ENCODE measurements around the gene SEC24D.

Gene SEC24D

DNA sequence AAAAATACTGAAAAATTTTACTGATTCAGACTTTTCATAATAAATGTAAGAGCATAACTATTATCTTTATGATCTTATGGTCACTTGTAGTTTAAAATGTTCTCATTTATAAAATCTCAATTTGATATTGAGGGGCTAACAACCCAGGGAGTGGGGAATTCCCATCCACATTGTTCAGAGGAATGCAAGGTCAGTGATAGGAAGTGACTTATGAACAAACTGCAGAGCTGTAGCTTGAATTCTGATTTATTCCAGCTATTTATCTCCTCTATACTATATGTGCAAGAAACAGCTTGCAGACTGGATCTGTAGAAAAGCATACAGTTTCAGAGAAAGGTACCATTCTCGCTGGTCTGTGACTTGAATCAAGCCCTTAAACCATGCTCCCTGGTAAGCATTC is 61.6 kb downstream of the SEC24D start:
- DNase-seq (ENCODE audit: low read depth in 2 of 2): no peak

- no peak for DNase-seq (ENCODE audit: low read depth in 2 of 2)
These were observed 62.5 kb downstream of the SEC24D start for GRCh38 chr4:118773429-118773792.

DNA sequence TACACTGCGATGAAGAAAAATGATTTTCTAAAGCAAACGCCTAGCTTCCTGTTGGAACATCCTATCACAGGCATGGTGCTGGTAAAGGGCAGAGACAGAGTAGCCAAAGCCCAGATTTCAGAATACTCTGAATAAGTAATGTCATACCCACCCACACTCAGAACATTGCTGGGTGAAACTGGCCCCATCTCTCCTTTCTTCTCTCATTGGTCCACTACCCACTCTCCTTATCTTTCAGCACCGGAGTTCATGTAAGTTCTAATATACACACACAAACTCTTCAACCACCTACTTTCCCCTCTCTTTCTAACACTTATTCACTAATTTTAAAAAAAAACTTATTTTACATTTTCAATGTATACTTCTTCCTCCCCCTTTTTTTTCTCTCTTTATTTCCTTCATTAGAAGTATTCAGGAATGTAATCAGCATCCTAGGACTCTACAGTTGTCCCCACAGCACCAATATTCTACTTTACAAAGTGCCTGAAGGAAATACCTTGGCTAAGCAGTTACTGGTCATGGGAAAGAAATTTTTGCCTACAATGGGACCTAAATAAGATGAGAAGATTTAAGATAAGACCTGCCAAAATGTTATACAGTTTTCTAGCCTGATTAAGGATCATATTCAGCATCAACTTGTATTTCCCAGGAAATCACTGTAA is 63.0 kb downstream of the SEC24D start:
- no peak for DNase-seq (ENCODE audit: low read depth in 2 of 2)

DNA sequence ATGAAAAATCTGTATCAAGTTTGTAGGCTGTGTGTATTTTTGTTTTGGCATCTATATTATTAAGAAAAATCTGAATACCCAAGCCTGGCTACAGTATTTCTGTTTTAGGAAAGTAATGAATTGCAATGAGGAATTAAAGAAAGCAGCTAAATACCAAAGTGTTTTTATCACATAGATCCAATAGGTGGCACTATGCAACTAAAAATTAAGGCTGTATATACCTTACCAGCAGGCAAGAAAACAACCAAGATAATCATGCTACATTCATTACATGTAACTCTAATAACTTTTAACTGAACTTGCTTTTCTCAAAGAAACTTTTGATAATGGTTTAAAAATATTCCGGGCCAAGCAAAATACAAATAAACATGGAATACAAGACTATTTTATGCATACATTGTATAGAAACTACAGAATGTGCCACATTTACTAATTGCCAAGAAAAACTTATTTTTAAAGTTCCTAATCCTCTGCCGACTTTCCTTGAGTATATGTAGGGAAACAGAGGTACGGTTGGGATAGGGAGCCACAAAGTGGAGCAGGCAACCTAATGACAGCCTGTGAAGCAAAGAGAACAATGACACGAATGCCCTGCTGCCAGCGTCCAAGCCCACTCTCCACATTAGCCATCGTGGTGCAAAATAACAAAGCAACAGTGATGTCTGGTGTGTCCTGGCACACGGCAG is 63.7 kb downstream of the SEC24D start:
- no peak for DNase-seq (ENCODE audit: low read depth in 2 of 2)

DNA sequence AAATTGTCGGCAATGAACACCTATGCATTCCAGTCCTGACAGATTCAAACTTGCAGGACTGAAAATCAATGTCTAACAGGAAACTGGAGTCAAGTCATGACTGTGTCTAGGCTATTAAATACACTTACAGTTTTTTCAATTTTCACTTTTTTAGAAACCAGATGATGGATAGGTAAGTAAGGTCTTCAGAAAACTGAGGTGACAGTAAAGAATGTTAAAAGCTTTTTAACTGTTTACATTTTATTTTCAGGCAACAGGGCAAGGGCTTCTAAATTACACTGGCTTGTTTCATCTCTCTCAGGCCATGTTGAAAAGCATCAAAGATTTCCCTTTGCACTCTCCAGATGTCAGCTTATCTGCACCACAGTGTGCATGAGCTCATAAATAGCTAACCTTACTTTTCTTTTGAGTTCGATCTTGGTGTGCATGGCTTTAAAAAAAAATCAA is 65.2 kb downstream of the SEC24D start:
- DNase-seq (ENCODE audit: low read depth in 2 of 2): no peak

DNA sequence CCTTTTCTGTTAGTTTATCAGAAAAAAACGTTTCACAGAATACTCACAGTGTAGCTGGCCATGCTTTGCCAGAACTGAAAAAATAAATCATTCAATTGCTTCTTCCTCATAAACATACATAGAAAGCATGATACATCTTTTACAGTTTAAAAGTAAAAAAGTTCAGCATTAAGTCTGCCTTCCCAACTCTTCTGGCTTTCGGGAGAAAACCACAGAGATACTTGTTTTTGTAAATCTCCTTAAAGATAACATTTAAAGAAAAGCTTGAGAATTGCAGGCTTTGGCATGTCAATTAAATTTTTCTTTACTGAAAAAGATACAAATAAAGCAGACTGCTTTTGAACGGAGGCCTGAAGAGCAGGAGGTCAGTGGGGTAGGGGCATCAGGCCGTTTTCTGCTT is 66.8 kb downstream of the SEC24D start:
- DNase-seq (ENCODE audit: low read depth in 2 of 2): no peak

- DNase-seq (ENCODE audit: low read depth in 2 of 2): no peak
These were observed 68.8 kb downstream of the SEC24D start for GRCh38 chr4:118767109-118767508.

- DNase-seq (ENCODE audit: low read depth in 2 of 2): no peak
These were observed 70.5 kb downstream of the SEC24D start for GRCh38 chr4:118765399-118765798.

GRCh38 chr4:118762730-118763477 is 73.0 kb downstream of the SEC24D start:
- DNase-seq (ENCODE audit: low read depth in 2 of 2): no peak

DNA sequence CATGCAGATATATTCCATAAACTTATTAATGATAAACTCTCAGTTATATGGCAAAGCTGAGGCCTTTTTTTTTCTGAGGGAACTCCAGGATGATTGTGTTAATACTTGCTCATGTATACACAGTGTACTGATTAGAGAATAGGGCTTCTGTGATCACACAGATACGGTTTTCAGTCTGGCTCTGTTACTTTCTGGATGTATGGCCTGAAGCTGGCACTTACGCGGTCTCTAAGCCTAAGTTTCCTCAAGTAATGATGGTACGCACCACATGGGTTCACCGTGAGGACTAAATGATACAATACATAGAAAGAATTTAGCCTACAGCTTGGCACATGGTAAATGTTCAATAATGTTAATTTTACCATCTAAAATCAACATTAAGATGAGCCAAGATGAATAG is 73.8 kb downstream of the SEC24D start:
- DNase-seq (ENCODE audit: low read depth in 2 of 2): no peak

DNA sequence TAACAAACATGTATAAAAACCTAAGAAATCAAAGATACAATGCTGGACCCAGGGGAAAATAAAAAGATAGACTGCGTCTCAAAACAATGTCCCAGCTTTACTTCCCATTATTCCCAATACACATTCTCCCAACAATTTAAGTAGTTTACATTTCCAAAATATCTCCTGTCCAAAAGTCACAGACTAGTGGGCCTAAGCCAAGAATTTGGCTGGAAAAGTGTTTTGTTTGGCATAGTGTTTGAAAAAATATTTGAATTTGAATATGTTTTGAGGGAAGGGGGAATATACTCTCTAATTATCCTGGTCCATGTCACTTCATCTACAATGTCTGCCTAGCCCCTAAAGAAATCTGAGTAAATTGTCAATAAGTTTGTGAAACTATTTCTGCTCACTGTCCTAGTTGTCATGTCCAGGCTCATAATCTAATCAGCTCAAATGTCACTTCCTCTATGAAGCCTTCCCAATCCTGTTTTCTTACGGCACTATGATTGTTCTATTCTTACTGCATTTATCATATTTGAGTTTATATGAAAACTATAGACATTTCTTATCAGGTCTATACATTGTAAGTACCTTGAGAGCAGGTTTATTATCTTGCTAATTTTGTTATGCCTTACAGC is 74.4 kb downstream of the SEC24D start:
- no peak for DNase-seq (ENCODE audit: low read depth in 2 of 2)

DNA sequence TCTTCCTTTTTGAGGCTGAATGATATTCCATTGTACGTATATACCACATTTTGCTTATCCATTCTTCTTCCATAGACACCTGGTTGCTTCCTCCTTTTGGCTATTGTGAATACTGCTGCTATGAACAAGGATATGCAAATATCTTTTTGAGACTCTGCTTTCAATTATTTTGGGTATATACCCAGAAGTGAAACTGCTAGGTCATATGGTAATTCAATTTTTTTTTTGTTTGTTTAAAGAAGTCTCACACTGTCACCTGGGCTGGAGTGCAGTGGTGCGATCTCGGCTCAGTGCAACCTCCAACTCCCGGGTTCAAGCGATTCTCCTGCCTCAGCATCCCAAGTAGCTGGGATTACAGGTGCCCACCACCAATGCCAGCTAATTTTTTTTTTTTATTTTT is 75.4 kb downstream of the SEC24D start:
- no peak for DNase-seq (ENCODE audit: low read depth in 2 of 2)

- no peak for DNase-seq (ENCODE audit: low read depth in 2 of 2)
These were observed 75.8 kb downstream of the SEC24D start for GRCh38 chr4:118760092-118760491.

GRCh38 chr4:118759481-118759880 is 76.4 kb downstream of the SEC24D start:
- no peak for DNase-seq (ENCODE audit: low read depth in 2 of 2)

GRCh38 chr4:118758293-118758692 is 77.6 kb downstream of the SEC24D start:
- DNase-seq (ENCODE audit: low read depth in 2 of 2): no peak

- DNase-seq (ENCODE audit: low read depth in 2 of 2): no peak
These were observed 78.1 kb downstream of the SEC24D start for GRCh38 chr4:118757761-118758251.

- no peak for DNase-seq (ENCODE audit: low read depth in 2 of 2)
These were observed 79.0 kb downstream of the SEC24D start for GRCh38 chr4:118756958-118757357.

GRCh38 chr4:118756429-118756828 is 79.5 kb downstream of the SEC24D start:
- DNase-seq (ENCODE audit: low read depth in 2 of 2): no peak

DNA sequence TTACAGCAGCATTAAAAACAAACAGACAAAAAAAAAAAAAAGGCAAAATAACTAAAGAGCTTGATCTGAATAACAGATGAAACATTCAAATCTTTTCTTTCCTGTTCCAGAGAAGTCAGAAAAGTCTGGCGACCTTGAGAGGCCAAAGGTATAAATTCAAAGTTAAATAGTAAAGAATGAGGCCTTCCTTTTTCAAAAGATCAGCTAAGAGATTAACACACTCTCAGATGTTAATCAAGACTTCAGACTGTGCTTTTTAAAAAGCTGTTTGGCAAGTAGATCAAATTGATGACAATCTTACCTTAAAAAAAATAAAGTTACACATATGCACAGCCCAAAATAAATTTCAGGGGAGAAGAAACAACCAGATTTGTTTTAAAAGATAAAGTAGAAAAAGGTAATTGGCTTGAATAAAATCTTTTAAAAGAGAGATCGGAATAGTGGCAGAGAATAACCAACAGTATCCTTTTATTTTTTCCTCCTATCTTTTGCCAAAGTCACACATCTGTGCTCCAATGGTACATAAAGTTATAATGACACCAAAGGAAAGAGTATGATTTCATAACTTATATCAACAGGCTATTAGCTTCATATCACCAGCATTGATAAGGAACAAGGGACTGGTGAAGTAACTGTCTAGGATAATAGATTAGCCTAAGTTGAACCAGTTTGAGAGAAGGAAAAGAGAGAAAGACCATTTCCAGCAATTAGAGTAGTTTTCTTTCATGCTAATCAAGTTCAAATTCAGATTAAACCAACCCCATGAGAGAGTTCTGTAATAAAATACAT is 80.3 kb downstream of the SEC24D start:
- DNase-seq (ENCODE audit: low read depth in 2 of 2): no peak

GRCh38 chr4:118754890-118755289 is 81.0 kb downstream of the SEC24D start:
- no peak for DNase-seq (ENCODE audit: low read depth in 2 of 2)

DNA sequence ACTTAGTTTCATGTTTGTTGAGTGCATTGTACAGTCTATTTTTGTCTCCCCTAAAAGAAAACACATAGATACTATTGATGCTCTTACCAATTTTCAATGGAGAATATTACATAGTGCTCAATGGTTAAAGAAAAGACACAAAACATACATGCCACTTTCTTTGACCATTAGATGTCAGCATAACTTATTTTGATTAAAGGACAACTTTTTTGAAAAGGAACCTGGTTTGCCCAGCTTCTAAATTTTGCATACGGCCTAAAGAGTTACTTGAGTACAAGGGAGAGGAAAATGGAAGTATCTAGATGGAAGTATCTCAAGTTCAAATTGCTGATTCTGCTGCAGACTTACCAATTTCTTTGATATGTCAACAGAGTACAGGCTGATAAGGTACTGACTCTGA is 82.2 kb downstream of the SEC24D start:
- no peak for DNase-seq (ENCODE audit: low read depth in 2 of 2)

GRCh38 chr4:118753096-118753495 is 82.8 kb downstream of the SEC24D start:
- DNase-seq (ENCODE audit: low read depth in 2 of 2): no peak
